Muscle of leg (tissue), 11 donors: ENCODE data around the gene PRMT2. TPM values are rescaled to one million over a fixed set of nuclear protein-coding genes. Genes with fewer than 3 reads are reported as not detected.
"Not testable (repeated sequence)": the region's sequence is repeated elsewhere in the genome, so short reads cannot be mapped to it uniquely, and the experiment has no call there.

Experiments used
- DNase-seq: peaks from one replicate; pipeline ENCODE4 v3.0.0; 2013
- H3K27ac ChIP-seq: one replicate; pipeline ENCODE4 v1.5.1; 2013; ENCODE audit warnings: mild to moderate bottlenecking, low read length, control low read depth
- H3K27me3 ChIP-seq: one replicate; pipeline ENCODE4 v1.6.1; 2013; ENCODE audit warnings: low read length; ENCODE audit not compliant: control insufficient read depth, insufficient read depth
- H3K36me3 ChIP-seq: one replicate; pipeline ENCODE4 v1.6.1; 2013; ENCODE audit warnings: low read length; ENCODE audit not compliant: control insufficient read depth, insufficient read depth
- H3K4me1 ChIP-seq: one replicate; pipeline ENCODE4 v1.6.1; 2013; ENCODE audit warnings: low read length; ENCODE audit not compliant: control insufficient read depth, insufficient read depth
- H3K4me3 ChIP-seq: one replicate; pipeline ENCODE4 v1.5.1; 2013; ENCODE audit warnings: low read length, control low read depth
- H3K9me3 ChIP-seq: replicated peaks from 2 replicates; pipeline ENCODE4 v1.6.1; 2013; ENCODE audit warnings: low read depth, low read length; ENCODE audit not compliant: control insufficient read depth
- WGBS: methylation state at CpG from one replicate; pipeline ENCODE4 v1.1.5; 2013; ENCODE audit warnings: missing lambda C conversion rate; ENCODE audit not compliant: insufficient coverage; 5-methylcytosine and 5-hydroxymethylcytosine counted together
- polyA plus RNA-seq, 8 donors: library from polyadenylated mRNA; unstranded; fragments of 120-200 nt; gene quantifications; one replicate each; pipeline versions ENCODE4 v1.2.1 to v1.2.3, GENCODE V29; 2013; ENCODE audit warnings: inconsistent platforms in 1 of 8, low replicate concordance in 1 of 8; ENCODE audit not compliant: insufficient read length in 8 of 8, insufficient read depth in 1 of 8
- total RNA-seq: library from RNA; stranded (reverse); fragments of 120-200 nt; gene quantifications from one replicate; pipeline ENCODE4 v1.2.4, GENCODE V29; 2013

The PRMT2 gene
- total and polyA plus RNA-seq, 9 donors, result 110 to 128 (median 123) TPM

- no CpG with 5 or more reads among the region's 69 CpGs for WGBS
- not testable (repeated sequence) for H3K4me3 ChIP-seq
Measured at GRCh38 chr21:46699104-46699503, 63.6 kb downstream of the PRMT2 start.

More at GRCh38 chr21:46699104-46699503, 63.6 kb downstream of the PRMT2 start:
- H3K9me3 ChIP-seq, H3K4me1 ChIP-seq, H3K27me3 ChIP-seq, DNase-seq, H3K27ac ChIP-seq, H3K36me3 ChIP-seq: not testable (repeated sequence)

Other genes with a start within 250 kb of the PRMT2 start
- gene DIP2A, start 176.8 kb upstream of the PRMT2 start, total RNA-seq, result 17.5 TPM
- gene DIP2A, start 176.8 kb upstream of the PRMT2 start, polyA plus RNA-seq, result 10 to 100 TPM; 16.3 to 31.4 (median 23.4) TPM
- gene S100B, start 30.6 kb upstream of the PRMT2 start, total RNA-seq, result 20.0 TPM
- gene S100B, start 30.6 kb upstream of the PRMT2 start, polyA plus RNA-seq, result 10 to 100 TPM; 11.0 to 66.2 (median 23.4) TPM